ENCODE results near the gene SLC39A7. TPM values are rescaled to one million over a fixed set of nuclear protein-coding genes. Genes with fewer than 3 reads are reported as not detected.
A peak's percentile ranks its signal among the peaks of the same experiment; 100 is the strongest.

The SLC39A7 gene
- total and polyA plus RNA-seq, 2 donors from 2014 or later, result 83.3 to 118 TPM

- intact Hi-C loops (cut with DNase I), result no loop called here
- no peak overlapping the region for H3K9ac ChIP-seq (ENCODE audit: low read length in 3 of 3)
- DNase-seq (no peak), FAIRE-seq (no peak)
- H3K4me1 ChIP-seq (ENCODE audit: control insufficient read depth in 2 of 3, insufficient read depth in 2 of 3, low read depth in 1 of 3, low read length in 3 of 3), result peaks cover 3 to 24% (median 10%) of the 10 kb centered on the region in 3 donors
- H3K9me3 ChIP-seq (ENCODE audit: control insufficient read depth in 2 of 3, insufficient read depth in 1 of 3, low read length in 3 of 3), result no peaks in the 10 kb centered on the region
- H3K4me3 ChIP-seq (ENCODE audit: low read length in 3 of 3), result no peak overlapping the region
- H3K36me3 ChIP-seq (ENCODE audit: control insufficient read depth in 2 of 3, insufficient read depth in 3 of 3, low read length in 3 of 3), result peaks cover 19 to 32% (median 28%) of the 10 kb centered on the region in 3 donors
- H3K27ac ChIP-seq (ENCODE audit: low read depth in 2 of 2, low read length in 2 of 2), result no peak overlapping the region
- no peak for TF ChIP-seq CTCF (IDR thresholded peaks at IDR 0.05; ENCODE audit: borderline replicate concordance, extremely low read depth, insufficient read depth)
- no peaks in the 10 kb centered on the region for H3K27me3 ChIP-seq (ENCODE audit: control insufficient read depth, insufficient read depth, low read length)
These were observed 2.4 kb upstream of the SLC39A7 start for GRCh38 chr6:33198159-33198852.

- intact Hi-C loops (cut with DNase I), result no loop called here
- DNase-seq, result peak in 1 of 5 donors; percentile 69
- FAIRE-seq, result no peak
These were observed 1.7 kb upstream of the SLC39A7 start for GRCh38 chr6:33198853-33199436.

GRCh38 chr6:33199687-33200218 lies 914 bp upstream of the SLC39A7 start:
- H3K9me3 ChIP-seq (ENCODE audit: control insufficient read depth in 2 of 3, insufficient read depth in 1 of 3, low read length in 3 of 3), result no peaks in the 10 kb centered on the region
- peak overlapping the region; percentile 99 for H3K27ac ChIP-seq (ENCODE audit: low read depth in 2 of 2, low read length in 2 of 2)
- no peak for TF ChIP-seq CTCF (IDR thresholded peaks at IDR 0.05; ENCODE audit: borderline replicate concordance, extremely low read depth, insufficient read depth)
- H3K4me1 ChIP-seq (ENCODE audit: control insufficient read depth in 2 of 3, insufficient read depth in 2 of 3, low read depth in 1 of 3, low read length in 3 of 3), result peaks cover 5 to 33% (median 17%) of the 10 kb centered on the region in 3 donors
- DNase-seq (peak in 2 of 5 donors; percentile 76 to 85), FAIRE-seq (no peak)
- intact Hi-C loops (cut with DNase I), result no loop called here
- peaks cover 19 to 34% (median 31%) of the 10 kb centered on the region in 3 donors for H3K36me3 ChIP-seq (ENCODE audit: control insufficient read depth in 2 of 3, insufficient read depth in 3 of 3, low read length in 3 of 3)
- H3K9ac ChIP-seq (ENCODE audit: low read length in 3 of 3), result peak overlapping the region; percentile 81 to 100 (median 88)
- peak overlapping the region; percentile 97 to 99 (median 98) for H3K4me3 ChIP-seq (ENCODE audit: low read length in 3 of 3)
- H3K27me3 ChIP-seq (ENCODE audit: control insufficient read depth, insufficient read depth, low read length), result no peaks in the 10 kb centered on the region

More at GRCh38 chr6:33198853-33199436, 1.7 kb upstream of the SLC39A7 start:
- H3K36me3 ChIP-seq (ENCODE audit: control insufficient read depth in 2 of 3, insufficient read depth in 3 of 3, low read length in 3 of 3), result peaks cover 19 to 38% (median 31%) of the 10 kb centered on the region in 3 donors
- peaks cover 4 to 30% (median 13%) of the 10 kb centered on the region in 3 donors for H3K4me1 ChIP-seq (ENCODE audit: control insufficient read depth in 2 of 3, insufficient read depth in 2 of 3, low read depth in 1 of 3, low read length in 3 of 3)
- peak overlapping the region in 2 of 3 donors; percentile 97 to 99 for H3K4me3 ChIP-seq (ENCODE audit: low read length in 3 of 3)
- no peak for TF ChIP-seq CTCF (IDR thresholded peaks at IDR 0.05; ENCODE audit: borderline replicate concordance, extremely low read depth, insufficient read depth)
- H3K27me3 ChIP-seq (ENCODE audit: control insufficient read depth, insufficient read depth, low read length), result no peaks in the 10 kb centered on the region
- peak overlapping the region in 1 of 3 donors; percentile 100 for H3K9ac ChIP-seq (ENCODE audit: low read length in 3 of 3)
- H3K9me3 ChIP-seq (ENCODE audit: control insufficient read depth in 2 of 3, insufficient read depth in 1 of 3, low read length in 3 of 3), result no peaks in the 10 kb centered on the region
- no peak overlapping the region for H3K27ac ChIP-seq (ENCODE audit: low read depth in 2 of 2, low read length in 2 of 2)

All from kidney (tissue), 14 donors.